ENCODE data around the gene NRN1L. TPM values are rescaled to one million over a fixed set of nuclear protein-coding genes. Genes with fewer than 3 reads are reported as not detected.

NRN1L gene
- total RNA-seq, 1 donor from 2014 or later: 0.69 TPM

- H3K4me1 ChIP-seq: peaks cover 21% of the 10 kb centered on the region
- intact Hi-C loops (cut with DNase I): no loop called here
- H3K27ac ChIP-seq: no peak overlapping the region
- no peaks in the 10 kb centered on the region for H3K27me3 ChIP-seq
- H3K4me3 ChIP-seq: no peak overlapping the region
- H3K9me3 ChIP-seq: no peaks in the 10 kb centered on the region
- ATAC-seq: no peak
- DNase-seq: no peak
- H3K36me3 ChIP-seq: peaks cover 51% of the 10 kb centered on the region
- no peak for TF ChIP-seq CTCF (IDR thresholded peaks at IDR 0.05)
Observed at GRCh38 chr16:67871256-67871655, 13.4 kb upstream of the NRN1L start.

GRCh38 chr16:67872131-67872630, 12.5 kb upstream of the NRN1L start:
- peaks cover 21% of the 10 kb centered on the region for H3K4me1 ChIP-seq
- no peak for TF ChIP-seq CTCF (IDR thresholded peaks at IDR 0.05)
- H3K4me3 ChIP-seq: peak overlapping the region; percentile 93
- DNase-seq (no peak), ATAC-seq (no peak)
- no peaks in the 10 kb centered on the region for H3K27me3 ChIP-seq
- no peaks in the 10 kb centered on the region for H3K9me3 ChIP-seq
- peaks cover 51% of the 10 kb centered on the region for H3K36me3 ChIP-seq
- H3K27ac ChIP-seq: peak overlapping the region; percentile 79
- intact Hi-C loops (cut with DNase I): no loop called here

GRCh38 chr16:67872631-67873434, 11.9 kb upstream of the NRN1L start, which contains the start of gene EDC4:
EDC4 (plus strand) TSS chr16:67873052; CDS start chr16:67873262, 210 bp downstream.
- no peak for TF ChIP-seq CTCF (IDR thresholded peaks at IDR 0.05)
- peak; percentile 95 for ATAC-seq
- Histone ChIP-seq H3K9me3 (no peaks in the 10 kb centered on the region), H3K4me3 (peak within 1 kb of the TSS; percentile 93), H3K27ac (peak within 1 kb of the TSS; percentile 79), H3K36me3 (peaks cover 51% of the 10 kb centered on the region), H3K27me3 (no peaks in the 10 kb centered on the region), H3K4me1 (peaks cover 21% of the 10 kb centered on the region)
- peak; percentile 93 for DNase-seq
- intact Hi-C loops (cut with DNase I): no loop called here

GRCh38 chr16:67873435-67874370, 11.0 kb upstream of the NRN1L start:
- Histone ChIP-seq H3K4me3 (peak overlapping the region; percentile 93), H3K27me3 (no peaks in the 10 kb centered on the region), H3K4me1 (peaks cover 21% of the 10 kb centered on the region), H3K9me3 (no peaks in the 10 kb centered on the region), H3K36me3 (peaks cover 51% of the 10 kb centered on the region), H3K27ac (peak overlapping the region; percentile 79)
- DNase-seq (no peak), ATAC-seq (peak; percentile 1)
- no peak for TF ChIP-seq CTCF (IDR thresholded peaks at IDR 0.05)
- intact Hi-C loops (cut with DNase I): no loop called here

- Histone ChIP-seq H3K36me3 (peaks cover 54% of the 10 kb centered on the region), H3K4me1 (peaks cover 21% of the 10 kb centered on the region), H3K4me3 (peak overlapping the region; percentile 93), H3K27ac (no peak overlapping the region), H3K9me3 (no peaks in the 10 kb centered on the region), H3K27me3 (no peaks in the 10 kb centered on the region)
- intact Hi-C loops (cut with DNase I): no loop called here
- no peak for DNase-seq
- no peak for TF ChIP-seq CTCF (IDR thresholded peaks at IDR 0.05)
- ATAC-seq: no peak
Observed at GRCh38 chr16:67874372-67874771, 10.3 kb upstream of the NRN1L start.
